TTC549 (cell line): ENCODE measurements around the gene GP9.
"Not testable (repeated sequence)": the region's sequence is repeated elsewhere in the genome, so short reads cannot be mapped to it uniquely, and the experiment has no call there.

Experiments
- FAIRE-seq: peaks from 2 replicates; lab custom pipeline; 2012; peaks lifted over from hg19 to GRCh38; lab: Jason Lieb, UNC

The GP9 gene

DNA sequence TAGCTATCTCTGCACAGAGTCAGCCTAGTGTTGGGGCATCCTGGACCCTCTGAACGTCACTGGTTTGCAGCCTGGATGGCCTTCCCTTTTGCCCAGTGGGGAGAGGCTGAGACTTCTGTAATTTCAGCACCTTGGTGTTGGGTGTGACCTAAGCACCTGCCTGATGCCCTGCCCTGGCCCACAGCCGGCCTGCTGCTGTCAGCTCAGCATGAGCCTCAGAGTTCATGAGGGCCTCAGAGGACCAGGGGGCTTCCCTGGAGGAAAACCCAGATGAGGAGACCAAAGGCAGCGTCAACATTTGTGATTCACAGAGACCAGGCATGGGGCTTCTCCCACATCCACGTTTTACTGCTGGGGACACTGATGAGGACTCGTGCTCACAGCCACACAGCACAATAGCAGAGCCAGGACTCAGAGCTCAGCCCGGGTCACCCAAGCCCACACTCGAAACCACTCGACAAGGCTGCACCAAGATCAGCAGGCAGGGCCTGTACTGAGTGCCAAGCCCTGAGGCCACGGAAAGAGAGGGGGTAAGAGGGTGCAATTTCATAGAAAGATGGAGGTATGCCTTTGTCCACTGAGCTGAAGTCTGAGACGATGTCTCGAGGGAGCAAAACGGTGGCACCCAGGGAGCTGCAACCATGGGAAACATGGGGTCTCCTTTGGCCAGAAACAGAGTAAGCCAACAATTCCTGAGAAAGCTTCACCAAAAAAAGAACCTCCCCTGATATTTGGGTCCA lies 9.9 kb upstream of the GP9 start:
- no peak for FAIRE-seq

DNA sequence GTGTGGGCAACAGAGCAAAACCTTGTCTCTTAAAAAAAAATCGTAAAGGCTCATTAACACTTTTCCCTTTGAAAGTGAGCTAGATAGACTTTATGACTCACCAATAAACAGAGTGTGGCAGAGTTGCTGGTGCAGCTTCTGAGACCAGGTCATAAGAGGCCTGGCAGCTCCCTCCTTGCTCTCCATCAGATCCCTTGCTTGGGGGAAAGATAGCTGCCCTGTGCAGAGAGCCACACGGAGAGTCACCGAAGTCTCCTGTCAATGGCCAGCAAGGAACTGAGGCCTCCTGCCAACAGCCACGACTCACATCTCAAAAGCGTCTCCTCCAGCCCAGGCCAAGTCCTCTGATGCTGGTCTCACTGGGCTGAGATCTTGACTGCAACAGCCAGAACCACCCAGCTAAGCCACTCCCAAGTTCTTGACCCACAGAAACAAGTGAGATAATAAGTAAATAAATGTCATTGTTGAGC lies 8.7 kb upstream of the GP9 start:
- FAIRE-seq, result no peak

DNA sequence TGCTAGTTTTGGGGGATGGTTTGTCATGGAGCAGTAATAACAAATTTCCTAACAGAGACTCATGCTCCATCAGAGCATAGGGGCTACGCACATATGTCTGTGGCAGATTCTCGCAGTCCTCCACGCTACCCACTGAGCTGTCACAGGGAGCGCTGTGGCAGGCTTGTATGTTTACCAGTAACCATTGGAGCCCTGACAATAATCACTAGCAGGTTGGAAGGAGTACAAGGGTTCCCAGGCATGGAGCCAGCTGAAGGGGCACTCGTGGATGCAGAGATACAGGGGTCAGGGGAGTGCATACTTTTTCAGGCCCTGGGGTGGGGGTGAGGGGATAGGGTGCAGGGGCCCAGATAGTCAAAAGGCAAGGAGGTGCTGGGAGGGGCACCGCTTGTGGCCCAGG lies 7.9 kb upstream of the GP9 start:
- FAIRE-seq, result no peak

GRCh38 chr3:129054605-129055104 lies 5.9 kb upstream of the GP9 start:
- FAIRE-seq, result no peak

DNA sequence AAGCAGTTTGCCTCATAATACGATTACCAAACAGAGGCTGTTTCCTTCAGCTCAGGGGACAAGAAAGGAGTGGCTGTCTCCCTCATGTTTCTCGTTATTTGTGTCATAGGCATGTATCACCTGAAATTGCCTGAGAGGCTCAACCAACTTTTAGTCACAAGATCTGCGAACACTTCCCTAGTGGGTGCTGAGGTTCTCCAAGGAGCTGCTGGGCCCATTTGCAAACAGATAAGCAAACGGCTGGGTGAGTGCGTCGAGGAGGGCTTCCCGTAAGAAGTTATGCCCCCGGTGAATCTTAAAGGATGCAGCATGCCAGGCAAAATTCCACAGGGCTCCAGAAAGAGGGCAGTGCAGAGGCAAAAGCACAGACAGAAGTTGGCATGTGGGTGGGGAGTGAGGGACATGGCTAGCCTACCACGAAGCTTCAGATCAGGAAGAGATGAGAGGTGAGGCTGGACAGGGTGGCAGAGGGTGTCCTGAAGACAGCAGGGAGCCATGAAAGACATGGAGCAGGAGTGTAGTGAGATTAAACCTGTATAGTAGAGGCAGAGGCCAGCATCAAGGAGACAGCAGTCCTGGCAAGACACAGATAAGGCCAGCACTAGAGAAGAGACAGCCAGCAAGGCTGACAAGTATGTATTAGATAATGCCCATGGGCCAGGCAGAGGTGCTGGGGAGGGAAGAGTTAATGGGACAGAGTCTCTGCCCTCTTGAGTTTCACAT lies 4.0 kb upstream of the GP9 start:
- FAIRE-seq, result no peak

DNA sequence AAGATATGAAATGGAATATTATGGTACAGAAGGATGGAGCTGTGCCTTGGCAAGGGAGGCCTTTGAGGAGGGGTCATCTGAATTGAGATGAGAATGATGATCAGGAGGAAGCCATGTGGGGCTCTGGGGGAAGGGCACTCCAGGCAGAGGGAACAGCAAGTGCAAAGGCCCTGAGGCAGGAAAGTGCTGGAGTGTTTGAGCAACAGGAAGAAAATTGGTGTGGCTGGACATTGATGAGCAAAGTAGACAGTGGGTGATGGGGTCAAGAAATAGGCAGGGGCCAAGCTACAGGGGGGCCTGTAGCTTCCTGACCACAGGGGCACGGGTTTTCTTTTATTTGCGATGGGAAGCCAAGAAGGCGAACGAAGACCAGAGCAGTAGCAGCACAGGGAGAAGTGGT lies 3.3 kb upstream of the GP9 start:
- no peak for FAIRE-seq

- FAIRE-seq, result no peak
These were observed 2.0 kb upstream of the GP9 start for GRCh38 chr3:129058441-129059200.

DNA sequence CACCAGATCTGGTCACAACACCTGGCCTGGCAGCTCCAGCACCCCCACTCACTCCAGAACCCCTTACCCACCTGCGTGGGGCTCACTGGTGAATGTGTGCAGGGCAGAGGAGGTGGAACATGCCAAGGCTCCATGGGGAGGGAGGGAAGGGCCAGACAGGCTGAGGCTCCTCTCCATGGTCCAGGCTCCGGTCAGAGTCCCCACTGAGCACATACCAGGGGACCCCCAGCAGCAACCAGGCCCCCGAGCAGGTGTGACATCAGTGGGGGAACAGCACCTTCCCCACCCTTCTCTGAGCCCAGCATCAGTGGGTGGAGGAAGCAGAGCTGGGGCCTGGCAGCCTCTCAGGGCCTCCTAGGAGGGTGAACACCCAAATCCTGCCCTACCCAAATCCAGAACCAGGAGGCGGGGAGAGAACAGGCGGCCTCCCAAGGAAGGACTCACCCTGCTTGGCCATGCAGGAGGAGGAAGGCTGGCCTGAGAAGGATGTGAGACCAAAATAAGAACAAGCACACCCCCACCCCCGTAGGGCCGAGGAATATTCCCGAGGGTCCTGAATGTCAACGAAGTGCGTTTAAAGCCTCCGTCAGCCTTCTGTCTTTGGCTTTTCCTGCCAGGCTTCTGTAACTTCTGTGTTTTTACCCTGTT lies 1.1 kb upstream of the GP9 start:
- no peak for FAIRE-seq

DNA sequence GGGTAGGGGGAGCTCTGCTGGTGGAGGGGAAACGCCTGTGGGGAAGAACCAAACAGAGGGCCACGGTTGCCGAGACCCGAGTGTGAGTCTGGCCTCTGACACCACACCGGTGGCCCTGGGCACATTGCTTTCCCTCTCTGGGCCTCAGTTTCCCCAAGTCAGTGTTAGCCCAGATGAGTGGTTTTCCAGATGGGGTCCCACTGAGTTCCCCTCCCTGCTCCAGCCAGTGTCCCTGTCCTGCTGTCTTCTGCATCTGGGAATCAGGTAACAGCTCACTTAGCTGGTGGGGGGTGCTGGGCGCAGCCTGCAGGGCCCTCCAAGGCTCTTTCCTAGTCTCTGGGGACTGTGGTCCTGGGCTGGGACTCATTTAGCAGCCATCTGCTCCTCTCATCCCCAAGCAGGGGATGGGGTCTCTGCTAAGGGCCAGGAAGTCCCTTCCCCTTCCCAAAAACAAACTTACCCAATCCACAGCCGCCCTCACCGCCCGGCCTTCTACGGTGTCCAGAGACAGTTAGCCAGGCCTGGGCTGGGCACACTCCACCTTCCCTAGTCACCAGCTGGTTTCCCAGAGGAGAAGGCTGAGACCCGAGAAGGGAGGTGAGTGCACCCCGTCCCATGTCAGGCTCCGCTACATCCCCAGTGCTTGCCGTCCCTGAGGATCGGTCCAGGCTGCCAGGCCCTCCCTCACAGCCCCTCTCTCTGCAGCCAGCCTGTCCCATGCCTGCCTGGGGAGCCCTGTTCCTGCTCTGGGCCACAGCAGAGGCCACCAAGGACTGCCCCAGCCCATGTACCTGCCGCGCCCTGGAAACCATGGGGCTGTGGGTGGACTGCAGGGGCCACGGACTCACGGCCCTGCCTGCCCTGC lies 676 bp downstream of the GP9 start:
- FAIRE-seq, result no peak

DNA sequence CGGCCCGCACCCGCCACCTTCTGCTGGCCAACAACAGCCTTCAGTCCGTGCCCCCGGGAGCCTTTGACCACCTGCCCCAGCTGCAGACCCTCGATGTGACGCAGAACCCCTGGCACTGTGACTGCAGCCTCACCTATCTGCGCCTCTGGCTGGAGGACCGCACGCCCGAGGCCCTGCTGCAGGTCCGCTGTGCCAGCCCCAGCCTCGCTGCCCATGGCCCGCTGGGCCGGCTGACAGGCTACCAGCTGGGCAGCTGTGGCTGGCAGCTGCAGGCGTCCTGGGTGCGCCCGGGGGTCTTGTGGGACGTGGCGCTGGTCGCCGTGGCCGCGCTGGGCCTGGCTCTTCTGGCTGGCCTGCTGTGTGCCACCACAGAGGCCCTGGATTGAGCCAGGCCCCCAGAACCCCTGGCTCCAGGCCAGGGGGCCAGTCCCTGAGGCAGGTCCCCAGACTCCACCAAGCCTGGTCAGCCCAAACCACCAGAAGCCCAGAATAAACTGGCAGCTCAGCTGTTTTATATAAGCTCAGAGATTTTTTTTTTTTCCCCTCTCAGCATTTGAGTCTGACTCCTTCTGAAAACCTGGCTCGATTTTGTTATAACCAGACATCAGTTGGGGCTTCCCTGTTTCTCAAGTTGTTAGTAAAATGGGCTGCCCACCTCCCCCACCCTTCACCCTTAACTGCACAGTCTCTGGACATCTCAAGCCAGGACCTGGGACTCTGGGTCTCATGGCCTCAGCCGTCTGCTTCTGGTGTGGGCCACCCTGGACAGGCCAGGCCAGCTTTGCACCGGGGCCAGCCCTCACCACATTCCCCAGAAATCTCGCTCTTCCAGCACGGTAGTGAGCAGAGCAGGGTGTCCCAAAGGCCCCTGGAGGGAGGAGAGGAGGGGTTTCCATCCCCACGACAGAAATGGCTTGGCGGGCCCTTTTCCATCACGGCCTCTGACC lies 1.6 kb downstream of the GP9 start:
- FAIRE-seq, result no peak

GRCh38 chr3:129063091-129063640 lies 2.6 kb downstream of the GP9 start:
- no peak for FAIRE-seq

DNA sequence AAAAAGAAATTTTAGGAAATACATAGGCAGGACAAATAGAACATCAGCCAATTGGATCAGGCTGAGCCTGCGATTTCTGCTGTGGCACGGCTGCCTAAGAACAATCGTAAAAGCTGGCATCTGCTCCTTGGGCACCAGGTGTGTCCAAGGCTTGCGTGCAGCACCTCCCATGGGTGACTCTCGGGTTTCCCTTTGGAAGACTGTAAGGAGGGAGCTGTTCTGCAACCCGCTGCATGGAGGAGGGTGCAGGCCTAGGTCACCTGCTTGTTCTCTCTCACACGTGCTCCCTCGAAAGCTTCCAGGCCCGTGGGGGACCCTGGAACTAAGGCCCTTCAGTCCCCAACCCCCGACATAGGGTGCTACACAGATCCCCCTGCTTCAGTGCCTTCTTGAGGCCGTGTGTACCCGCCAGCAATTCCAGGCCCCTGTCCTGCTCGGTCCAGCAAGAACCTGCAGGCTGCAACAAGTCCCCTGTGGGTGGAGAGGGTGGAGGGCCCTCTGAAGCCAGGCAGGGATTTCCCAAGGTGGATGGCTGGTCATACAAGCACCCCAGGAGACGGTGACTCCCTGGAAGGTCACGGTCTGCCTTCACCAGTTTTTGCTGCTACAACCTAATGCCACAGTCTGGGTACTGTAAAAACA lies 3.4 kb downstream of the GP9 start:
- no peak for FAIRE-seq

- FAIRE-seq, result no peak
These were observed 4.6 kb downstream of the GP9 start for GRCh38 chr3:129065016-129065719.

DNA sequence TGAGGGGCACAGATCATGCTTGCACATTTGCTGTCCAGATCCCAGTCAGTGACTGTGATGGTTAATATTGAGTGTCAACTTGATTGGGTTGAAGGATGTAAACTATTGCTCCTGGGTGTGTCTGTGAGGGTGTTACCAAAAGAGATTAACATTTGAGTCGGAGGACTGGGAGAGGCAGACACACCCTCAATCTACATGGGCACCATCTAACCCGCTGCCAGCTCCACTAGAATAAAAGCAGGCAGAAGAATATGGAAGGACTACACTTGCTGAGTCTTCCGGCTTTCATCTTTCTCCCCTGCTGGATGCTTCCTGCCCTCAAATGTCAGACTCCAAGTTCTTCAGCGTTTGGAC lies 5.1 kb downstream of the GP9 start:
- no peak for FAIRE-seq

DNA sequence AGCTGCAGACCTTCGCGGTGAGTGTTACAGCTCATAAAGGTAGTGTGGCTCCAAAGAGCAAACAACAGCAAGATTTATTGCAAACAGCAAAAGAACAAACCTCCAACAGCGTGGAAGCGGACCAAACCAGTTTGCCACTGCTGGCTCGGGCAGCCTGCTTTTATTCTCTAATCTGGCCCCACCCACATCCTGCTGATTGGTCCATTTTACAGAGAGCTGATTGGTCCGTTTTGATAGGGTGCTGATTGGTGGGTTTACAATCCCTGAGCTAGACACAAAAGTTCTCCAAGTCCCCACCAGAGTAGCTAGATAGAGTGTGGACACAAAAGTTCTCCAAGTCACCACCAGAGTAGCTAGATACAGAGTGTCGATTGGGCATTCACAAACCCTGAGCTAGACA lies 7.1 kb downstream of the GP9 start:
- FAIRE-seq, result not testable (repeated sequence)

DNA sequence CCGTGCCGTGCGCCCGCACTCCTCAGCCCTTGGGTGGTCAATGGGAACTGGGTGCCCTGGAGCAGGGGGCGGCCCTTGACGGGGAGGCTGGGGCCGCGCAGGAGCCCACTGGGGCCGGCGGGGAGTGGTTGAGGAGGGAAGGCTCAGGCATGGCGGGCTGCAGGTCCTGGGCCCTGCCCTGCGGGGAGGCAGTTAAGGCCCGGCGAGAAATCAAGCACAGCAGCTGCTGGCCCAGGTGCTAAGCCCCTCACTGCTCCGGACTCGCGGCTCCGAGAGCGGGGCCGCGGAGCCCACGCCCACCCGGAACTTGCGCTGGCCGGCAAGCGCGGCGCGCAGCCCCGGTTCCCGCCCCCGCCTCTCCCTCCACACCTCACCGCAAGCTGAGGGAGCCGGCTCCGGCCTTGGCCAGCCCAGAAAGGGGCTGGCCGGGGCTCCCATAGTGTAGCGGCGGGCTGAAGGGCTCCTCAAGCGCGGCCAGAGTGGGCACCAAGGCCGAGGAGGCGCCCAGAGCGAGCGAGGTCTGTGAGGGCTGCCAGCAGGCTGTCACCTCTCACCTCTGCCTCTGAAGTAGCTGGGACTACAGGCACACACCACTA lies 7.8 kb downstream of the GP9 start:
- no peak for FAIRE-seq

DNA sequence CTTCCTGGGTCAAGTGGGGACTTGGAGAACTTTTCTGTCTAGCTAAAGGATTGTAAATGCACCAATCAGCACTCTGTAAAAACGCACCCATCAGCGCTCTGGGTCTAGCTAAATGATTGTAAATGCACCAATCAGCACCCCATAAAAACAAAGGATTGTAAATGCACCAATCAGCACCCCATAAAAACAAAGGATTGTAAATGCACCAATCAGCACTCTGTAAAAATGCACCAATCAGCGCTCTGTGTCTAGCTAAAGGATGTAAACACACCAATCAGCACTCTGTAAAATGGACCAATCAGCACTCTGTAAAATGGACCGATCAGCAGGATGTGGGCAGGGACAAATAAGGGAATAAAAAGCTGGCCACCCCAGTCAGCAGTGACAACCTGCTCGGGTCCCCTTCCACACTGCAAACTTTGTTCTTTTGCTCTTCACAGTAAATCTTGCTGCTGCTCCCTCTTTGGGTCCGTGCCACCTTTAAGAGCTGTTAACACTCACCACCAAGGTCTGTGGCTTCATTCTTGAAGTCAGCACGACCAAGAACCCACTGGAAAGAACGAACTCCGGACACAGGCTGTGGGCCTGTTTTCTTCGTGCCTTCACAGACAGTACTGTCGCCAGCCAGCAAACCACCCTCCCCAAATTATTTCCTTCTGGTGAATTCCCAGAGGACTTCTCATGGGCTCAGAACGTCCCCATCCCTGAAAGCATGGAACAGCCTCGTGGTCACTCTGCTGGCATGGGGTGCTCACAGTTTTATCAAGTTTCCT lies 8.9 kb downstream of the GP9 start:
- not testable (repeated sequence) for FAIRE-seq
